DMS153 (cell line): ENCODE results near the gene GTF2I.
A peak's percentile ranks its signal among the peaks of the same experiment; 100 is the strongest.
"Not testable (repeated sequence)": the region's sequence is repeated elsewhere in the genome, so short reads cannot be mapped to it uniquely, and the experiment has no call there.

Experiments
- DNase-seq: peaks from one replicate; lab custom pipeline; 2025; lab: John Stamatoyannopoulos, UW

GTF2I gene

DNA sequence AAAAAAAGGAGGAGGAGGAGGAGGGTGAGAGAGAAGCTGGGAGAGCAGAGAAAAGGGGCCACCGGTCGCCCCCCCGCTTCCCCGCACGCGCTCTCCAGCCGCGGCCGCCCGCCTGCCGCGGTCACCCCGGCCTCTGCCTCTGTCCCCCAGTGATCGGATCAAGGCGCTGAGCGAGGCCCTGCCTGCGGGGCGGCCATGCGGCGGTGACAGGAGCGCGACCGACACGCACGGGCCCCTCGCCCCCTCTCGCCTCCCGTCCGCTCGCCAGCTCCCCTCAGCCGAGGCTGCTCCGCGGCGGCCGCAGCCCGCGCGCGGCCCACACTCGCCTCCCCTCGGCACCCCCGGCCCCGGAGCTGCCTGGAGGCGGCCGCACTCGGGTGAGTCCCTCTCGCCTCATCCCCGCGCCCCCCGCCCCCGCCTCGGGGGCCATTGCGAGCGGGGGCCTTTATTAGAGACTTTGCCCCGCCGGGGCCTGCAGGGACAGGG lies at the start of gene GTF2I:
Gene GTF2I, plus strand, starts transcription at position 27 of the 486 bp plus-strand sequence. CDS start 31,411 bp downstream, outside the sequence.
- DNase-seq: no peak

DNA sequence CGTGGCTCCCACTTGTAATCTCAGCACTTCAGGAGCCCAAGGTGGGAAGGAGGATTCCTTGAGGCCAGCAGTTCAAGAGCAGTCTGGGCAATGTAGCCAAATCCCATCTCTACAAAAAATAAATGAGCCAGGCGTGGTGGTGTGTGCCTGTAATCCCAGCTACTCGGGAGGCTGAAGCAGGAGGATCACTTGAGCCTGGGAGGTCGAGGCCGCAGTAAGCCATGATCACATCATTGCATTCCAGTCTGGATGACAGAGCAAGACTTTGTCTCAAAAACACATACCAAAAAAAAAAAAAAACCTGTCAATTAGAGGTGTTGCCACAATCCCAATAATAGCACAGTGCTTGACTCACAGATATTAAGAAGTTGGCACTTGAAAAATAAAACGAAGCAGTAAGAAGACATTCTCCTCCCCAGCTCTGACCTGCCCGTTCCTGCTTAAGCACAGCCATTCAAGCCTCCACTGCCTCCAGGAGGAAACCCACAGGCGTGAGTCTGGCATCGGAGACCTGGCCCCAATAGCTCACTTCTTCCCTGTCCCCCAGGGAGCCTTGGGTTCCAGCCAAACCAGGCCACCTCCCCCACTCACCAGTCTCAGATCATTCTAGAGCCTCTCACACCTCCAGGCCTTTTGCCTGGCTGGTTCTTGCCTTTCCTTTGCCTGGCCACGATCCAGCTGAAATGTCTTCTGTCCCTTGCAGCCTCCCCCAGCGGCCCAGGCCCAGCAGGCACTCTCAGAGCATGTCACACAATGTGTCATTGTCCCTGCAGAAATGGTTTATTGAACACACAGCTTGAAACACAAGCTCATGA lies 45.3 kb upstream of the GTF2I start:
- DNase-seq: peak; percentile 7

DNA sequence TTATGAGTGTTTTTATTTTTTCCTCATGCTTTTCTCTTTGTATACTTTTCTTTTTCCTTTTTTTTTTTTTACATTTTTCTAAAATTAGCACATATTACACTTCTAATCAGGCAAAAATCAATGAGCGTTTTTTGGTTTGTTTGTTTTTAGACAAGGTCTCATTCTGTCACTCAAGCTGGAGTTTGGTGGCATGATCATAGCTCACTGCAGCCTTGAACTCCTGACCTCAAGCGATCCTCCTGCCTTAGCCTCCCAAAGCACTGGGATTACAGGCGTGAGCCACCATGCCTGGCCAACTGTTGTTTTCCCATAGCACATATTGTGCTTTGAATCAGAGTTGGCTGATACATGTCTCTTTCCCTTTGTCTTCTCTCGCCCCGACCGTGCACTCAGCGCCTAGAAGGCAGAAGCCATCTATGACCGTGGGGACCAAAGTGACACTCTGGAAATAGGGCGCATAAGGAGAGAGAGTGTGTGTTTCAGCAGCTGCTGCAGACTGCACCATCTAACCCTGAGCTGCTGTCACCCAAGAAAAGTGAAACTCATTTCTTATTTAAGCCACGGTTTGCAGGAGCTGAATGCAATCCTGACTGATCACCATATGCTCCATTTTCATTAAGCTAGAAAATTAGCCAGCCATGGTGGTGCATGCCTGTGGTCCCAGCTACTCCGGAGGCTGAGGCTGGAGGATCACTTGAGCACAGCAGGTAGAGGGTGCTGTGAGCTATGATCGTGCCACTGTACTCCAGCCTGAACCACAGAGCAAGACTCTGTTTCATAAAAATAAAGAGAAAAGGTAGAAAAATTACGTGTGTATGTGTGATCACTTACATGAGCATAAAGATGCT lies 41.4 kb upstream of the GTF2I start:
- no peak for DNase-seq

DNA sequence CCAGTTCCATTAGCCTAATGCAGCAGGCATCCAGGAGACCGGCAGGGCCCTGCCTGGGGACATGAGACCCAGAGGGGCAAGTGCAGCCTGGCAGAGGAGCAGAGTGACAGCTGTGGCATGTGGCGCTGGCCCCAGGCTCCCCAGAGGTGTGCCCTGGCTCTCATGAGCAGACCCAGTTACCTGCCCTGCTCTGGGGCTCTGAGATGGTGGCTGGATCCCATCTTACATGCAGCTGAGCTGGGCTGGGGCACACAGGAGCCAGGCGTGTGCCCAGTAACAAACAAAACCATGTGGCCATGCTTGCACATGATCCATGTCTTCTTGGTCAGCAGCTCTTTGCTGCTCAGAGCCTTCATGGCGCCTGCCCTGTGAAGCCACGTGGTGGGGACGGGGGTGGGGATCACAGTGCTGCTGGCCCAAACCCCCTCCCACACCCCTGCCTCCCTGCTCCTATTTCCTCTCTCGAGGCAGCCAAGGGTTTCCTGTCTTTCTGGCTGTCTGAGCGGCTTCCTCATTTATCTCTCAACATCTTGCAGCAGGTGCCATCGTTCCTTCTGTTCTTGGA lies 40.3 kb upstream of the GTF2I start:
- peak; percentile 1 for DNase-seq

DNA sequence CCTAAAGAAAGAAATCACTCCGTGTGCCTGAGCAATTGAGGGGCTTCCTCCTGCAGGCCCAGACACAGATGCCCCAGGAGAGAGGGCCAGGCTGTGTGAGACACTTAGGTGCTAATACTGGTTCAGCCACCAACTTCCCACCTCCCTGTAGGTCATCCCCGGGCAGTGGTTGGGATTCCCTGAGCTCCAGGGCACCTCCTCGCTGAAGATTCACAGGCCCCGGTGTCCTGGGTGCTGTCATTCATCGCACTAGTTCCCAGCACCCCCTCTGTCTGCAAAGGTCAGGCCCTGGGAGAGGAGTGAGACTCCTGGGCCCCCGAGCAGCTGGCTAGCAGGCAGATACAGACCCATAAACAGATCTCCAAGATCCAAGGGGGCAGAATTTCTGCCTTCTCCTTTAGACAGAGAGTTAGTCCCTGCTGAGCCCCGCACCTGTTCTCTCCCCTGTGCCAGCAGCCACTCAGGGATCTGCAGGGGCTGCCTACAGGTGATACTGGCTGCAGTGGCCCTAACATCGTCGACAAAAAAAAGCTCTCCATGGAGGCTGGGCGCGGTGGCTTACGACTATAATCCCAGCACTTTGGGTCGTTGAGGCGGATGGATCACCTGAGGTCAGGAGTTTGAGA lies 38.2 kb upstream of the GTF2I start:
- DNase-seq: no peak

DNA sequence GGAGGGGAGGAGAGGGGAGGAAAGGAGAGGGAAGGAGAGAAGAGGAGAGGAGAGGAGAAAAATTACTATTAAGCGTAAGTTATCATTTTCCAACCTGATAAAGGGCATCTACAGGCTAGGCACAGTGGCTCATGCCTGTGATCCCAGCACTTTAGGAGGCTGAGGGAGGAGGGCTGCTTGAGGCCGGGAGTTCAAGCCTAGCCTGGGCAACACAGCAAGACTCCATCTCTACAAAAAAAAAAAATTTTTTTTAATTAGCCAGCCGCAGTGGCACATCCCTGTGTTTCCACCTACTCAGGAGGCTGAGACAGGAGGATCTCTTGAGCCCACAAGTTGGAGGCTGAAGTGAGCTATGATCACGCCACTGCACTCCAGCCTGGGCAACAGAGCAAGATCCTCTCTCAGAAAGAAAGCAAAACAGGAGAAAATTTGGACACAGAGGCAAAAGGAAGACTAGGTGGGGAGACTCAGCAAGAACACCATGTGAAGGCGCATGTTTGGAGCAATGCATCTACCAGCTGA lies 35.2 kb upstream of the GTF2I start:
- no peak for DNase-seq

DNA sequence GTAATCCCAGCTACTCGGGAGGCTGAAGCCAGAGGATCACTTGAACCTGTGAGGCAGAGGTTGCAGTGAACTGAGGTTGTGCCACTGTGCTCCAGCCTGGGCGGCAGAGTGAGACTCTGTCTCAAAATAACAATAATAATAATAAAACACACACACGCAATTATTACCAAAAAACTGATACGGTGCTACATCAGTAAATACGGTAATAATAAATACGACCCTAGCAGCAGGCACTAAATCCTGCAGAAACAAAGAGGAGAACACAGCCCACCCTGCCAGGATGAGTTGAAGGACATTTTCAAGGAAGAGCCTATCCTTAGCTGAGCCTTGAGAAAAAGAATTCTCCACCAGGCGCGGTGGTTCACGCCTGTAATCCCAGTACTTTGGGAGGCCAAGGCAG lies 34.4 kb upstream of the GTF2I start:
- no peak for DNase-seq

DNA sequence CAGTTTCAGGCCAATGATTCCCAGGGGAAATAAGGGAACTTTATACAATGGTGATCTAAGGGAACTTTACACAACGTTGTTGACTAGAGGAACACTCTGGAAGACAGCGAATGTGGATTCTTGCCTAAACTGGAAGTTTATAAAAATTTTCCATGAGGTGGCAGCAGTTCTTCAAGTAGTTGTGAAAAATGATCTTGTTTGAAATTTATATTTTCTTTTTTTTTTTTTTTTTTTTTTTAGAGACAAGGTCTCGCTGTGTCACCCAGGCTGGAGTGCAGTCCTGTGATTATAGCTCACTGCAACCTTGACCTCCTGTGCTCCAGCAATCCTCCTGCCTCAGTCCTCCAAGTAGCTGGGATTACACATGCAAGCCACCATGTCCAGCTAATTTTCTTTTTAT lies 32.1 kb upstream of the GTF2I start:
- no peak for DNase-seq

DNA sequence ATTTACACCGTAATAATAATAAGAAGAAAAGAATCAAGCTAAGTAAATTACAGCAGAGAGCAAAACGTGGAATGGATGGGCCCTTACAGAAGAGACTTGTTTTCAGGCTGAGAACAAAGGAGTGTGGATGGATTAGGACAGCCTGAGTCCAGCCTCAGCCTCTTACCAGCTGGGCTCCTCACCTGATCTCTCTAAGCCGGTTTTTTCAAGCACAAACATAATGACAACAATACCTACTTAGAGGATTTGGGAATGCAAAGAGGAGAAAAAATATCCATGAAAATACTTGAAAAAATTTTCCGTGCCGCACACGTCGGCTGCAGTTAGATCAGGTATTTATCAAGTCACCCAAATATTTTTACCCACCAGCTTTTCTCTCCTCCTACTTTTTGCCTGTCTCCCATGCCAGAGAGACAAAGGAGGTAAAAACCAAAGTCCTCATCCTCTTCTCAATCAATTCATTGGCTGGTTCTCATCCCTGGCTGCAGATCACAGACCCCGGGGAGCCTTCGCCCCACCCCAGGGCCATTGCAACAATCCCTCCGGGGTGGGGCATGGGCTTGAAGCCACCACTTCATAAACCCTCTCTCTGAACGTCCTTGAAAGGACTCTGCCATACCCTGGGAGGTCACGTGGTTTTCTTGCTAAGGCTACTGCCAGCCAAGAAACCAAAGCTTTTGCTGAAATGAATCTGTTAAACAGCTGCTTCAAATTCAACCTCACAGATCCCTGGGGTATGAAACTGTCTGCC lies 29.7 kb upstream of the GTF2I start:
- DNase-seq: peak; percentile 36

DNA sequence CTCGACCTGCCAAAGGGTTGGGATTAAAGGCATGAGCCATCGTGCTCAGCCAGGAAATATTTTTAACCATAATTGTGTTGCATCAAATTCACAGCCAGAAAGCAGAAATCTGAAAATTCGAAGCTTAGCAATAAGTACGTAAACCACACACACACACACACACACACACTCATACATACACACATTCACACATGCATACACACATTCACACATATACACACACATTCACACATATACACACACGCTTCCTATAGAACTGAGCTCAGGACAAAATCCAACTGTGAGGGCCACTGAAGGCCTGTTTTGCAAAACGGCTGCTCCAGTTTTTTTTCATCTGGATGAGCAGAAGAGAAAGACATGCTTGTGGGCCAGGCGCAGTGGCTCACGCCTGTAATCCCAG lies 25.0 kb upstream of the GTF2I start:
- DNase-seq: no peak

DNA sequence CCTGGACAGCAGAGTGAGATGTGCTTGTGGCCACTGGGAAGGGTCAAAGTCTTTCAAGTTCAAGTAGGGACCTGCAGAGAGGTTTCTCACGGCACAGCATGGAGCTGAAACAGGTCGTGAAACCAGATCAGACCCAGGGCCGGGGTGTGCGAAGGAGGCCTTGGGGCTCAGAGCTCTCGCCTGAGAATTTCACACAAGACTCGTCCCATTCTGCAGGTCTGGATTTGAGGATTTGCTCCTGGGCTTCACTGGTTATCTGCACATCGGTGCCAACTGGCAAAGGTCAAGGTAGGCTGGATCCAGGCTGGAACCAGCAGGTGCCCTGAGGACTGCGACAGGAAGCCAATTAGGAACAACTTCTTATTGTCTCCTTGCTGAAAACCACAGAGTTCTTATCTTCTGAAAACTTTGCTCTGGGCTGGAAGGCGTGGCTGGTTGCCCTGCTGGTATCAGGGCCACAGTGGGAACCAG lies 24.0 kb upstream of the GTF2I start:
- DNase-seq: no peak

DNA sequence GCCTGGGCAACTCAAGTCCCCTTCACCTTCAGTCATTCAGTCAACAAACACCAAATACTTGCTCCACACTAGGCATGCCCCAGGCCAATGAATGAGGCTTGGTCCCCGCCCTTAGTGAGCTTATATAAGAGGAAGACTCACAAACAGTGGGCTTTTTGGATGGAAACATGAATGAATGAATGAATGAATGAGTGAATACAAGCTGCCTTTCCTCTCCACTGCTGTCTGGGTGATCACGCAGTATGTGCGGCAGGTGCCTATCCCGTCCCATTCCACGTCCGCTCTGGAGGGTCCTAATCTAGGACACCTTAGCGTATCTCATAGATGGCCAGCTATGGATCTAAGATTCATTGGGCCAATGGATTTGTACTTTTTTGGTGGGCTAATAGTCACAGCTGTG lies 19.8 kb upstream of the GTF2I start:
- no peak for DNase-seq

DNA sequence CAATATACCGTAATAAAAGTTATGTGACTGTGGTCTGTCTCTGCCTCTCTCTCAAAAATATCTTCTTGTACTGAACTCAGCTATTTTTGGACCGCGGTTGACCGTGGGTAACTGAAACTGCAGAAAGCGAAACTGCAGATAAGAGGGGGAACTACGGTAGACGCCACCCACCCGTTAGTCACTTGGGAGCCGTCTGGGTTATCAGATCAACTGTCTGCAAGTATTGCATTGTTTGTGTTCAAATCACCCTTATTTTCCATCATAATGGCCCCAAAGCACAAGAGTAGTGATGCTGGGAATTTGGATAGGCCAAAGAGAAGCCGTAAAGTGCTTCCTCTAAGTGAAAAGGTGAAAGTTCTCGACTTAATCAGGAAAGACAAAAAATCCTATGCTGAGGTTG lies 7.5 kb upstream of the GTF2I start:
- DNase-seq: not testable (repeated sequence)

DNA sequence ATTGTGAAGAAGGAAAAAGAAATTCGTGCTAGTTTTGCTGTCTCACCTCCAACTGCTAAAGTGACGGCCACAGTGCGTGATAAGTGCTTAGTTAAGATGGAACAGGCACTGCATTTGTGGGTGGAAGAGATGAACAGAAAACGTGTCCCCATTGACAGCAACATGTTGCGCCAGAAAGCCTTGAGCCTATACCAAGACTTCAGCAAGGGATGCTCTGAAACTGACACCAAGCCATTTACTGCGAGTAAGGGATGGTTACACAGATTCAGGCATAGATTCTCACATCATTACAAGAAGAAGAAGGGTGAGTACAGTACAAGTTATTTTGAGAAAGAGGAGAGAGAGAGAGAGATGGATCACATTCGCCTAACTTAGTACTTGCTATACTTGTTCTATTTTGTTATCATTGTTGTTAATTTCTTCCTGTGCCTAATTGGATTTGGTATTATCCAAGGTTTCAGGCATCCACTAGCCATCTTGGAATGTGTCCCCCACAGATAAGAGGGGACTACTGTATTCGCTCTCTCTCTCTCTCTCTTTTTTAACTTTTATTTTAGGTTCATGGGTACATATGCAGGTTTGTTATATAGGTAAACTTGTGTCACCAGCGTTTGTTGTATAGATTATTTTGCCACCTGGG lies 6.9 kb upstream of the GTF2I start:
- not testable (repeated sequence) for DNase-seq

DNA sequence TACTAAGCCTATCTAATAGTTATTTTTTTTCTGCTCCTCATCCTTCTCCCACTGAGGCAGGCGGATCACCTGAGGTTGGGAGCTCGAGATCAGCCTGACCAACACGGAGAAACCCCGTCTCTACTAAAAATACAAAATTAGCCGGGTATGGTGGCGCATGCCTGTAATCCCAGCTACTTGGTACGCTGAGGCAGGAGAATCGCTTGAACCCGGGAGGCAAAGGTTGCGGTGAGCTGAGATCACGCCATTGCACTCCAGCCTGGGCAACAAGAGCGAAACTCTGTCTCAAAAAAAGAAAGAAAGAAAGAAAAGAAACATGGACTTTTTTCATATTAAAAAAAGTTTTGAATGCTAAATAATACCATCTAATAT lies 6.4 kb upstream of the GTF2I start:
- DNase-seq: not testable (repeated sequence)

DNA sequence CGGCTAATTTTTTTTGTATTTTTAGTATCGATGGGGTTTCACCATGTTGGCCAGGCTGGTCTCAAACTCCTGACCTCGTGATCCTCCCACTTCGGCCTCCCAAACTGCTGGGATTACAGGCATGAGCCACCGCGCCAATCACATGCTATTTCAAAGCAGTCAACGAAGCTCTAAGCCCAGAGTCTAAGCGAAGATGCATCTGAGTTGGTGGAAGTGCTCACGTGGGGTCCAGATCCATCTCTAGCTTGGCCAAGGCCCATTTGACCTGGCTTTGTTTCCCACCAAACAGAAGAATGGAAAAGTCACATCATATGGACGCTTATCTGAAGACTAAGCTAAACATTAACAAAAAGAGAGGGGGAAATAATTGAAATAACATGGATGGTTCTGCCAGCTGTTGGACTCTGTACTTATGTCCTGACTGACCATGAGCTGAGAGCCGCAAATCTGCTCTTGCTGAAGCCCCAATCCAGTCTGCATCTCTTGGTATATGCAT lies 3.8 kb upstream of the GTF2I start:
- DNase-seq: no peak

DNA sequence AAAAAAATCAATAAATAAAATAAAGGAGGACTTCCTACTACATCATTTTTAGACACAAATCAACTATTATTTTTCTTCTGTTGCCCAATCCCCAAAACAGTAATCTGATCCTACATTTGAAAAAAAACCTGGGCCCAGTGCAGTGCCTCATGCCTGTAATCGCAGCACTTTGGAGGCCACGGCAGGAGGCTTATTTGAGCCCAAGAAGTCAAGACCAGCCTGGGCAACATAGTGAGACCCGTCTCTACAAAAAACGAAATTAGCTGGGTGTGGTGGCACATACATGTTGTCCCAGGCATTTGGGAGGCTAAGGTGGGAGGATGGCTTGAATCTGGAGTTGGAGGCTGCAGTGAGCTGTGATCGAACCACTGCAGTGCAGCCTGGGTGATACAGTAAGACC lies 2.7 kb upstream of the GTF2I start:
- no peak for DNase-seq

DNA sequence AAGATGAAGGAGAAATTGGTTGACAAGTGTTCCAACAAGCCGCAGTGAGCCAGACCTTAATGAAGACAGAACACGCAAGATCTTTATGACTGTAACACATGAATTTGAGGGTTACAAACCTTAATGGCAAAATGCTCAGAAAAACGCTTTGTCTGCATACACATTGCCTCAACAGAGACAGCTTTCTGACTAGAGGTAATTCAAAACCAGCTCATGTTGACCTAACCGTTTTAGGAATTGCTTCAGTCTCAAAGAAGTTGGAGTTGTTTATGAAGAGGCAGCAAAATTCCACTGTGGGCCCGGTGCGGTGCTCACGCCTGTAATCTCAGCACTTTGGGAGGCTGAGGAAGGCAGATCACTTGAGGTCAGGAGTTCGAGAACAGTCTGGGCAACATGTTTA lies 2.2 kb upstream of the GTF2I start:
- DNase-seq: no peak

DNA sequence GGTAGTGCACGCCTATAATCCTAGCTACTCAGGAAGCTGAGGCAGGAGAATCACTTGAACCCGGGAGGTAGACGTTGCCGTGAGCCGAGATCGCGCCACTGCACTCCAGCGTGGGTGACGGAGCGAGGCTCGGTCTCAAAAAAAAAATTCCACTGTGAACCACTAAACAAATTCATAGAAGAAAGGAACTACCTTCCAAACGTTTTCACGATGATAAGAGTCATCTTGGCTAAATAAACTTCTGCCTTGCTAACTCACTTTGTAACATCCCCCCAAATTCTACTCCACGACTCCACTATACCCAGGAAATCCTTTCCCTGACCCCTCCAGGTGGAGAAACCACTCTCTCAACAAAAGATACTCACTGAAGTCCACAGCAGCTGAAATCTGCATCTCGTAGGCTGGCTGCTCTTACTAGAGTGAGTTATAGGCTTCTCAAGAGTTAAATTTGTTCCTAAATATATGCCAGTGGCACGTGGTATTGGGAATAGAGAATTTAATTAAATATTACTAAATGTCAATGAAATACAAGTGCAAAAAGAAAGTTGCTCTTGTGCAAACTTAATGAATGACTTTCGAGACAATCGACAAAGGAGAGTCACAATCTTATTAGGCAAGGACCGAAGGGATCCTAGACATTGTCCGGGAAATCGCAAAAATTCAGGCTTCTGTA lies 1.6 kb upstream of the GTF2I start:
- no peak for DNase-seq

DNA sequence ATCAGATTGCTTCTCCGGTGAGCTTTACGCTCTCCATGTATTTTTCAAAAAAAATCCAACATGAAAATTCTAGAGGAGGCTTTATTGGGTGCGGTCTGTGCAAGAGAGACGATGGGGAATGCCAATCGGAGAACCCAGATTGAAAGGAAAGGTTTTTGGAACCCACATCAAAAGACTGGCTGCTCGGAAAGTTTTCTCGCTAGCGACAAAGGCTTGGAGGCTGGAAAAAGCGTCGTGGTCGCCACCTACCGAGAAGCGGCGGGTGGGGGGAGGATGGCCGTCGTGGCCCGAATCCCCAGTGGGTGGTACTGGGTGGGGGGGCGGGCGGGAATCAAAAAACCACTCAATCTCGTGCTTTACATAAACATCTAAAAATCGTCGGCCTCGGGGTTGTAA lies 1.1 kb upstream of the GTF2I start:
- no peak for DNase-seq
